H1 (cell line): ENCODE results near the gene RHEX.

Source experiments
- POLR2AphosphoS5 ChIP-seq: IDR thresholded peaks from 2 replicates; pipeline ENCODE4 v1.6.1; 2011; ENCODE audit warnings: low read depth, low read length
- TF ChIP-seq, protein P1 (sequence below), 3 experiments: IDR thresholded peaks; 1 replicate in 2 of 3; 2 replicates in 1 of 3; pipeline versions ENCODE4 v1.5.1 to v1.6.1; 2011; ENCODE audit warnings: low read length in 3 of 3, mild to moderate bottlenecking in 3 of 3, inconsistent platforms in 2 of 3, low read depth in 1 of 3, moderate library complexity in 1 of 3; ENCODE audit not compliant: insufficient read depth in 1 of 3; ENCODE audit errors: control extremely low read depth in 1 of 3

DNA sequence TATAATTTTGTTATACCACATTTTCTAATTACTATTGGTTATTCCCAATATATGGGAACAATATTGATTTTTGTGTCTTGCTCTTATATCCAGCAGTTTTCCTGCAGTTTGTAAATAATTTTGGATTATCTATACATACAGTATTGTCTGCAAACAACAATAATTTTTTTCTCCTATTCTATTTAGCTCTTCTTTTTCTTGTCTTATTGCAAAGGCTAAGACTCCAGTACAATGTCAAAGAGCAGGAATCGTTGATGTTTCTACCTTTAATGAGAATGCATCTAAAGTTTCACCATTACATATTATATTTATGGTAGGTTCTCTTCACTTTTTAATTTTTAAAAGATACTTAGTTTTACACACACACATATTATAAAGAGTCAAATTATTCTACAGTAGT, 68.3 kb downstream of the RHEX start:
- TF ChIP-seq, protein P1, sequence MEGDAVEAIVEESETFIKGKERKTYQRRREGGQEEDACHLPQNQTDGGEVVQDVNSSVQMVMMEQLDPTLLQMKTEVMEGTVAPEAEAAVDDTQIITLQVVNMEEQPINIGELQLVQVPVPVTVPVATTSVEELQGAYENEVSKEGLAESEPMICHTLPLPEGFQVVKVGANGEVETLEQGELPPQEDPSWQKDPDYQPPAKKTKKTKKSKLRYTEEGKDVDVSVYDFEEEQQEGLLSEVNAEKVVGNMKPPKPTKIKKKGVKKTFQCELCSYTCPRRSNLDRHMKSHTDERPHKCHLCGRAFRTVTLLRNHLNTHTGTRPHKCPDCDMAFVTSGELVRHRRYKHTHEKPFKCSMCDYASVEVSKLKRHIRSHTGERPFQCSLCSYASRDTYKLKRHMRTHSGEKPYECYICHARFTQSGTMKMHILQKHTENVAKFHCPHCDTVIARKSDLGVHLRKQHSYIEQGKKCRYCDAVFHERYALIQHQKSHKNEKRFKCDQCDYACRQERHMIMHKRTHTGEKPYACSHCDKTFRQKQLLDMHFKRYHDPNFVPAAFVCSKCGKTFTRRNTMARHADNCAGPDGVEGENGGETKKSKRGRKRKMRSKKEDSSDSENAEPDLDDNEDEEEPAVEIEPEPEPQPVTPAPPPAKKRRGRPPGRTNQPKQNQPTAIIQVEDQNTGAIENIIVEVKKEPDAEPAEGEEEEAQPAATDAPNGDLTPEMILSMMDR (IDR thresholded peaks at IDR 0.05; ENCODE audit: control extremely low read depth in 1 of 3, insufficient read depth in 1 of 3, low read depth in 1 of 3, low read length in 3 of 3), result no peak
- no peak for TF ChIP-seq POLR2AphosphoS5
